NCI-H1436 (cell line): Measurements from ENCODE around the gene DCST2.

Experiments used
- DNase-seq: peaks from one replicate; lab custom pipeline; 2025; lab: John Stamatoyannopoulos, UW

Gene DCST2

DNA sequence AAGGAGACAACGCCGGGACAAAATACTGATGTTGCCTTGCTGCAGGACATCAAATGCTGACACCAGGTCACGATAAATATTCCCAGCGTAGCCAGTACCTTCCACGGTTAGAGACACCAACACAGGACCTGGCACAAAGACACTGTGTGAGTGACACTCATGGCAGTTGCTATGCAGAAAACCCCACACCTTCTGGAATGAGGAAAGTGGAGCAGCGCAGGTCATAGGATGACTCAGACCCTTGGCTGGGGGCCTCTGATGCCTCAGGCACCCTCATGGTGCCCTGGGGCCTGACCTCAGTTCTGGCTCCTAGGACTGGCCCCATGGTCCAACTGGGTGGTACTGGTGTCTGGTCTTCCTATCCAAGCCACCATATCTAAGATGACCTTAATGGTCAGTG, 7.0 kb downstream of the DCST2 start:
- DNase-seq, result no peak

DNA sequence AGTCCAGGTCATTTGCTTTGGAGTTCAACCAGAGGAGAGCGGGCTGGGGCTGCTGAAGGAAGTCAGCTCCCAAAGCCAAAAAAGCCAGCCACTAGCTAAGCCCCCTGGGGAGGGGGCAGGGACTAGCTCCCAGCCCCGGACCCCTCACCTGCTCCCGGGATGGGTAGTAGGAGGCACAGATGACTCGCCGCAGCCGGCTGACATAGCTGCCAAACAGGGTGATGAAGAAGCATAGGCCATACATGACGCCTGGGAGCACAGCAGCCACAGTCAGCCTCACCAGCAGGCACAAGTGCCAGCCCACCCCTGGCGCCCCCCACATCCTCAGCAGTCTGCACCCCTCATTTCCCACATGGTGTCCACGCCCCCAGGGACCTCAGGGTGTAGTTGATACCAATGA, 7.4 kb downstream of the DCST2 start:
- no peak for DNase-seq

DNA sequence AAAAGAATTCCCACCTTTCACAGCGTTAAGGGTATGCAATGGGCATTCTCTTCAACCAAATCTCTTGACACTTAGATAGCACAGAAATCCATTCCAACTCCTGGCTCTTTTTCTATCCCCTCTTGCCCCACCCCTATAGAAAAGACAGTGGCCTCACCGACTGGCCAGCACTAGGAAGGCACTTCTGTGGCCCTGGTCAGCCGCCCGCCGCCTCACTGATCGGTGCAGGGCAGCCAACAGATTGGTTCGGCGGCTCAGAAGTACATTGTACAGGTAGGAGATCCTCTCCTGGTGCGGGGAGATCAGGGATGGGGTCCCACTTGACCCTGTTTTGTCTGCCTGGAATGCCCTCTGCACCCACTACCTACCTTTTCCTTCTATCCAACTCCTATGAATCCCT, 9.3 kb downstream of the DCST2 start:
- DNase-seq, result no peak

DNA sequence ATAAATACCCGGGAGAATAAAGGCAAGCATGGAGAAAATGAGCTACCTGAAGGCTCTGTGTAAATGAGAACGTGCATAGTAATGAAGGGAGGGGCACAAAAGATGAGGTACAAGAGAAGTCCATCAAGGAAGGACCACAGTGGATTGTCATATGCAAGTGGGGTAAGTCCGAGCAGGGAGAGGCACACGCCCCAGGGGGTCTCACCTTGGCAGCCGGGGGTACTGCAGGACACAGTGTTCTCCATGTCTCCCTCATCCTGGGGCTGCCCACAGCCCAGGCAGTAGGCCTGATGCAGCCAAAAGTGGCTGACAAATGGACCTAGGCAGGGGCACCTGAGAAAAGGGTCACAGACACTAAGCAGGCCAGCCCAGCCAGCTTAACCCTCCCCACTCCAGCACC, 10.0 kb downstream of the DCST2 start:
- no peak for DNase-seq

DNA sequence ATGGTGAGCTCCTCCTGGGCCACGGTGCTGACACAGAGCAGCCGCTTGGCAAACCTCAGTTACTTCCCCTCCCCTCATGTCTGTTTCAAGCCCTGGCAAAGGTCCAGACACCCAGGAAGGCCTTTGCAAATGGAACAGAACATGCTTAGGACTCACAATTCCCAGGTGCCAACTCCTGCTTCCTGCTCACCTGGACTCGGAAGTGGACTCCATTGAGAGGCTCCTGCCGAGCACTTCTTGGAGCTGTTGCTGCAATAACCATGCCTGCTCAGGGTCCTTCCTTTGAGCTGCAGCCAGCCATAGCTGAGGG, 10.7 kb downstream of the DCST2 start:
- no peak for DNase-seq

DNA sequence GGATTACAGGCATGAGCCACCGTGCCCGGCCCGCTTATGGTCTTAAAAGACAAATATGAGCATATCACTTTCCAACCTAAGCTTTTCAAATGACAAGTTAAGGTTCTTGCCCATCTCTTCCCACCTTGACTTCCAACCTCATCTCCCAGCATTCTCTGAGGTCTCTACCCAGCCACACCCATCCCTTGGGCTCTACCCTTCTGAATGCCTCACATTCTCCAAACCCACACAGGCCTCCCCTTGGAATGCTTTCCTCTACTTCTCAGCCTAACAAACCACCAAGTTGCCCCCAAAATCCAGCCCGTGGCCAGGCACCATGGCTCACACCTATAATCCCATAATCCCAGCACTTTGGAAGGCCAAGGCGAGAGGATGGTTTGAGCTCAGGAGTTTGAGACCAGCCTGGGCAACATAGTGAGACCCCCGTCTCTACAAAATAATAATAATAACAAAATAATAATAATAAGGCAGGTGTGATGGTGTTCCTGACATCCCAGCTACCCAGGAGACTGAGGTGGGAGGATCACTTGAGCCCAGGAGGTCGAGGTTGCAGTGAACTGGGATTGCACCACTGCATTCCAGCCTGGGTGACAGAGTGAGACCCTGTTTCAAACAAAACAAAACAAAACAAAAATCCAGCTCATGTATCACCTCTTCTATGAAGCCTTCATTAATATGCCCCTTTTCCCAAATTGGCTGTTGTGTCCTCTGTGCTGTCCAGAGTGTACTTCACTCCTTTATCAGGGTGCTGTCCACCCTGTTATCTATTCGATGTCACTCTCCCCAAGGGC, 11.2 kb downstream of the DCST2 start:
- no peak for DNase-seq

DNA sequence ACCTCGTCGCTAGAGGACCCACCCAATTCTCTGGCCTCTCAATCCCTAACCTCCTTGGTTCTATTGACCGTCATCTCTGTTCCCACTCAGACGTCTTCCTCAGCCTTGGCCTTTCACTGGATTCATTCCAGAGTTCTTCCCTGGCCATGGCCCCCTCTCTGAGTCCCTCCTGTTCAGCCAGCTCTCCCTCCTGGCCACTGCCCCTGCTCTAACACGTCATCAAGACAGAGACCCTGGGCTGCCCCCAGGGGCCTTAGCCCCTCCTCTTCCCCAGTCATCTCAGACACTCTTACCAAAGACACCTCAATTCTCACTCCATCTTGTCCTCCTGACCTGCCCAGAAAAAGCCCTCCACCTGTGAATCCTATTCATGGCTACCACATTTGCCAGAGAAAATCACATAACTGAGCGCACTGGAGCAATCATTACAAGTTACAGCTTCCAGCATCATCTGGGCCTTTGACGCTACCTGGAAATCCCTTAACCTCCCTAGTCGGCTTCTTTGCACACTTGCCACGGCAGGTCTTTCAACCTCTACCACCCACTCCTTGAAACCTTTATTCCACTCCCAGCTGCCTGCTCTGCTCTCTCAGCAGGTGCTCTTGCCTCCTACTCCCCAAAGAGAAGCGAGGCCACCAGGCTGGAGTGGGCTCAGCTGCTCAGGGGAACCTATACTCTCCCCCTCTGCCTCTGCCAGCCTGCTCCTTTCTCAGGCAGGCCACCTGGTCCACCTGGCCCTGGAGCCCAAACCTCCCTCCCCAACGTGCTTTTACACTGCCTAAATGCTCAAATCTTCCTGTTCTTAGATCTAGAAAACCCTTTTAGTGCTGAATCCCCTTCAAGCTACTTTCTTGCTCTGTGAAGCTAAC, 14.0 kb downstream of the DCST2 start:
- no peak for DNase-seq

DNA sequence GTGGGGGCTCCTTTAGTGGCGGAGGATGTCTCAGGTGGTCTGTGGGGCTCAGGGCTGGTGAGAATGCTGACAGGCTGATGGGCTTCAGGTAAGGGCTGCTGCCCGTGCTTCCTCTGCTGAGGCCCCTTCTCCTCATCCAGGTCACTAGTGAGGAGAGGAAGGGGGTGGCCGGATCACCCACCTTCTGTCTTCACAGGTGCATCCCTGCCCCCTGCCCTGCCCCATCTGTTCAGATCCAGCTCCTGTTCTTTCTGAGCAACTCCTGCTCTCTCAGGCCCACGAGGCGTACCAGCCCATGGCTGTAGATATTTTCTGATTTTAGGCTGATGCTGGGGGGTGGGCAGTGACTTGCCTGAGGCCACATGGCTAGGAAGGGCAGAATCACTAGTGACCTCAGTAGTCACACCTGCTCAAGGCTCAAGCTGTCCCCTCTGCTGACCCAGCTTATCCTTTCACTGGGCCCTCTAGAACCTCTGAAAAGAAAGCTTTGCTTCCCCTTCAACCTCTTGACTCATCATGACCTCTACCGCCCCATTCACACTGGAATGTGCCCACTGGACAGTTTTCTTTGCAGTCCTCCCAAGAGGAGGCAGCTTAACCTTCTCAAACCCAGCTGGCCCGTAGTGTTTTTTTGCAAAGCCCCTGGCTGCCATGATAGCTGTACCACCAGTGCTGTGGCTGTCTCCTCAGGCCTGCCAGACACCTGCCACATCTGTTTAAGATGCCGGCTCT, 14.8 kb downstream of the DCST2 start:
- no peak for DNase-seq

DNA sequence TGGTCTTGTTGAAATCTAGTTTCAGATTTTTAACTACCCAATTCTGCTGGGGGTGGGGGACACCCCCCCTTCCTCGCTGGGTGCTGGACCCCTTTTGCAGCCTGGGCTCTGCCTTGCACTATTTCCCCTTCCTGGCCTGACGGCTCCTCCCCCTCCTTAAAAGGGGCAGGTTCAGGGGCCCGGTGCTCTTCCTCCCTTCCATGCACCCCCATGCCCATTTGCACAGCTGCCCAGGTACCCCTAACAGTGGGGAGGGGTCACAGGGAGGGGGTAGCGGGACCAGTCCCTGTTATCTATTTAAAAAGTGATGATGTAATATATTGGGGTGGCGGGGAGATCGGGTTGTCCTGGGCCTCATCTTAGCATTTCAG, 15.7 kb downstream of the DCST2 start:
- DNase-seq, result no peak

DNA sequence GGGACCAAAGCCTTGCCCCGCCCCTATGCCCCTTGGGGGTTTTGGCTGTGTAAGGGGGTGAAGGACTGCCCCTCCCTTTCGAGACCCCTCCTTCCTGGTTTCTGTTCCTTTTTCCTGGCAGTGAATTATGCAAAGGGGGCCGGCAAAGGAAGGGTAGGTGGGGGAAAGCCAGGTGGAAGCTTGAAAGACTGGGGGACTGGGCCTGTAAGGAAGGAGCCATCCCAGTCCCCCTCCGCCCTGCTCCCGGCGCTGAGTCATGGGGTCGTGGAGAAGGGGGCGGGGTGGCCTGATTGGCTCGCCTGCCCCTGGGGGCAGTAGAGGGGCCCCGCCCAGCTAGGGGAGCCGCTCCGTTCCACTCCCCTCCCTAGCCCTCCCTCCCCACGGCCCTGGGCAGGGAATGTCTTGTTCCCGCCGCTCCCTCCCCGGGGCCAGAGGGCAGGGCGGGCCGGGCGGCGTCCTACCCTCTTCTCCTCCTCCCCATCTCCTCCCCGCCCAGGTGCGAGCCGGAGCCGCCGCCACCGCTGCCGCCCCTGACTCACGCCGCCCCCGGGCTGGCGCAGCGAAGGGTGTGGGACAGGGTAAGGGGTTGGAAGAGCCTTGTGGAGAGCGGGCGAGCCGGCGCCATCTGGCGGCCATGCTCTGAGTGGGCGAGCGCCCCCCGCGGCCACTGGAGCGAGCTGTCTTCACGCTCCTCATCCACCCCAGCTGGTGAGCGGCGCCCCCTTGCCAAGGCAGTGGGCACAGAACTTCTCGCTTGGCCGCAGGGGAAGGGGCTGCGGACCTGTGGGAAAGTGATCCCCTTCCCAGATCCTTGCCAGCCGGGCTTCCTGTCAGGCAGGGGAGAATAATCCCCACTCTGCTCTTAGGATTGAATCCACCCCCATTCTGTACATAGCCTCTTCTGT, 16.3 kb downstream of the DCST2 start:
- peak; percentile 86 for DNase-seq

DNA sequence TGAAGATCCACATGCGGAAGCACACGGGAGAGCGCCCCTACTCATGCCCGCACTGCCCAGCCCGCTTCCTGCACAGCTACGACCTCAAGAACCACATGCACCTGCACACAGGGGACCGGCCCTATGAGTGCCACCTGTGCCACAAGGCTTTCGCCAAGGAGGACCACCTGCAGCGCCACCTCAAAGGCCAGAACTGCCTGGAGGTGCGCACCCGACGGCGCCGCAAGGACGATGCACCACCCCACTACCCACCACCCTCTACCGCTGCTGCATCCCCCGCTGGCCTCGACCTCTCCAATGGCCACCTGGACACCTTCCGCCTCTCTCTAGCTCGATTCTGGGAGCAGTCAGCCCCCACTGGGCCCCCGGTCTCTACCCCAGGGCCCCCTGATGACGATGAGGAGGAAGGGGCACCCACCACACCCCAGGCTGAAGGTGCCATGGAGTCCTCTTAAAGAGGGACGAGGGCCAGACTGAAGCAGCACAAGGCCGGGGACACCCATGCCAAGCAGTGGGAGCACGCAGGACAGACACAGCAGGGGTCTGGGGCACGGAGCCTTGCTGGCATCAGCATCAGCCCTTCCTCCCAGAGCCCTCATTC, 17.2 kb downstream of the DCST2 start:
- DNase-seq, result no peak

DNA sequence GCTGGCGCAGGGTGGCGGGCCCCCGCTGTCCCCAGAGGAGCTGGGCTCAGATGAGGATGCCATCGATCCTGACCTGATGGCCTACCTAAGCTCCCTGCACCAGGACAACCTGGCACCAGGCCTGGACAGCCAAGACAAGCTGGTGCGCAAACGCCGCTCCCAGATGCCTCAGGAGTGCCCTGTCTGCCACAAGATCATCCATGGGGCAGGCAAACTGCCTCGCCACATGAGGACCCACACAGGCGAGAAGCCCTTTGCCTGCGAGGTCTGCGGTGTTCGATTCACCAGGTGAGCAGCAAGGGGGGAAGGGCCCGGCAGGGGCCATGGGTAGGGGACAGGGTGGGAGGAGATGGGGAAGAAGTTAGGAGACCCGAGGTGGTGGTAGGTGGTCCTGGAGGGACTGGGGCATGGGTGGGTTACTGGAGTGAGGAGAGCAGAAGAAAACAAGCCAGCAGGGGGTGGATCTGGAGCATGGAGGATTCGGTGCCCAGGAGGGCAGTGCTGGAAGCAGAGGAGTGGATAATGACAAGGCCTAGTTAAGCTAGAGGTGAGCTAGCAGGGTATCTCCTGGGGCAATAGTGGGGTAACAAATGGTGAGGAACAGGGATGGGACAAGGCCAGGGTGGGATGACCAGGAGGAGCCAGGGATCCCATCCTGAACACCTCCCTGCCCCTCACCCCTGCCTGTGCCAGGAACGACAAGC, 17.9 kb downstream of the DCST2 start:
- DNase-seq, result no peak

DNA sequence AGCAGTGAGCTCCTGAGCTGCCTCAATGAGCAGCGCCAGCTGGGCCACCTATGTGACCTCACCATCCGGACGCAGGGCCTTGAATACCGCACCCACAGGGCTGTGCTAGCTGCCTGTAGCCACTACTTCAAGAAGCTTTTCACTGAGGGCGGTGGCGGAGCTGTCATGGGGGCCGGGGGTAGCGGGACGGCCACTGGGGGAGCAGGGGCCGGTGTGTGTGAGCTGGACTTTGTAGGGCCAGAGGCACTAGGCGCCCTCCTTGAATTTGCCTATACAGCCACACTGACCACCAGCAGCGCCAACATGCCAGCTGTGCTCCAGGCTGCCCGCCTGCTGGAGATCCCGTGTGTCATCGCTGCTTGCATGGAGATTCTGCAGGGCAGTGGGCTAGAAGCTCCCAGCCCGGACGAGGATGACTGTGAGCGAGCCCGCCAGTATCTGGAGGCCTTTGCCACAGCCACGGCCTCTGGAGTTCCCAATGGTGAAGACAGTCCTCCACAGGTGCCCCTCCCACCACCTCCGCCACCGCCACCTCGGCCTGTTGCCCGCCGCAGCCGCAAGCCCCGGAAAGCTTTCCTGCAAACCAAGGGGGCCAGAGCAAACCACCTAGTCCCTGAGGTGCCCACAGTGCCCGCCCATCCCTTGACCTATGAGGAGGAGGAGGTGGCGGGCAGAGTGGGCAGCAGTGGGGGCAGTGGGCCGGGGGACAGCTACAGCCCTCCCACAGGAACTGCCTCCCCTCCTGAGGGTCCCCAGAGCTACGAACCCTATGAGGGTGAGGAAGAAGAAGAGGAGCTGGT, 18.7 kb downstream of the DCST2 start:
- no peak for DNase-seq

DNA sequence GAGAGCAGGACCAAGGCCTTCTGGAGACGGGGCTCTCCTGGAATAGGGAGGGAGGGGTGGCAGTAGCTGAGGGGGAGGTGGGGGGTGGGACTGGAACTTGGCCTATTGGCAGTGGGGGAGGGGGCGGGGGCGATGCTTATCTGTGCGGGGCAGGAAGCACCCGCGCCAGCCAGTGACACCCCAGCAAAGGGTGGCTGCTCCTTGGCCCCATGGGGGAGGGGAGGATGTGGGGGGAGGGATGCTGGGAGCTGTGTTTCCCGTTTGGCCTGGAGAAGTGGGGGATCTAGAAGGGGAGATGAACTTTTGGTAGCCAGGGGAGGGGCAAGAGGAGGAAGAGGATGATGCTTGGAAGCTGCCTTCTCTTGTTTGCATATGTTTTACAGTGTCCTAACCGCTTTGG, 19.9 kb downstream of the DCST2 start:
- DNase-seq, result no peak

DNA sequence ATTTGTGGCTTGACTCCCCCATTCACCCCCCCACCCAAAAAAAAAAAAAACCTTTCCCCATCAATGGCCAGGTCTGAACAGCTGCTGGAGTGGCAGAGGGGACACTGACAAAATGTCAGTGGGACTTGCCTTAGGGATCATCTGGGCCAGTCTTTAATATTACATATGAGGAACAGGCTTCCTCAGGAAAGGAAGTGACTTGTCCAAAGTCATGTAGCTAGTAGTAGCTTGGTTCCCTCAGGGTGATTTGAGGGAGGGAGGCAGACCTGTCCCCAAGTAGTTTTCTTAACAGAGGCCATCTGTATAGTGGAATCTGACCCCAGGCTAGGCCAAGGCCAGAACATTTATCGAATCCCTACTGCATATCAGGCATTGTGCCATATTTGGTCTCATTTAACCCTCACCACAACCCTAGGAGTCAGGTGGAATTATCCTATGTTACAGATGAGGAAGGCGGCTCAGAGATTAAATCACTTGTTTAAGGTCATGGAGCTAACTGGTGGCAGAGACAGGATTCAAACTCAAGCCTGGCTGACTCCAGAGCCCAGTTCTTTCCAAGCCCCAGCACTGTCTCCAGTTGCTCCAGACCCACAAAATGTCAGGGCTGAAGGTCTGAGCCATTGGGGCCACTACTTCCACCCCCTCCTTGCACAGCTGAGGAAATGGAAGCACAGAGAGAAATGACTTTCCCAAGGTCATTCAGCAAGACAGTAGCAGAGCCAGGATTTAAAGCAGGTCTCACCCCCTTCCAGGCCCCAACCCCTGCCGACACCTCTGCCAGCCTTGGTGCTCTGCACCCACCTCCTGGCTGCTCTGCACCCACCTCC, 20.6 kb downstream of the DCST2 start:
- DNase-seq, result no peak

DNA sequence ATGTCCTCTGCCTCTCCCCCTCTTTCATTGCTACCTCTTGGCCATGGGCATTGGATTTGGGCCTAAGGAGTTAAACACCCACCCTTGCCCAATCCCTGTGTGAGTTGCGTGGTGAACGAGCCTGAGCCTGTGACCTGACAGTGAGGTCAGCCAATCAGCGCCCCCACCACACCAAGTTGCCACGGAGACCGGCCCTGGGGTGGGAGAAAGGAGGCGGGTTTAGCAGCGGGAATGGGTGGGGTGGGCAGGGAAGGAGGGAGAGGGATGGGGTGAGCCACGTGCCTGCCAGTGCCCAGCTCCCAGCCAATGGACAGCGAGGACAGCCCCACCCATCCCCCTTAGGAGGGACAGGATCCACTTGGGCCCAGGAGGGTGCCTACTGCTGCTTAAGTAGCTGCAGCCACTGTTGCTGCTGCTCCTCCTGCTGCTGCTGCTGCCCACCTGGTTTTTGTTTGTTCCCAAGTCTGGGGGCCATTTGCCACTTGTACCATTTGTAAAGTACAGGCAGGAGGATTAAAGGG, 21.5 kb downstream of the DCST2 start:
- DNase-seq, result peak; percentile 65

DNA sequence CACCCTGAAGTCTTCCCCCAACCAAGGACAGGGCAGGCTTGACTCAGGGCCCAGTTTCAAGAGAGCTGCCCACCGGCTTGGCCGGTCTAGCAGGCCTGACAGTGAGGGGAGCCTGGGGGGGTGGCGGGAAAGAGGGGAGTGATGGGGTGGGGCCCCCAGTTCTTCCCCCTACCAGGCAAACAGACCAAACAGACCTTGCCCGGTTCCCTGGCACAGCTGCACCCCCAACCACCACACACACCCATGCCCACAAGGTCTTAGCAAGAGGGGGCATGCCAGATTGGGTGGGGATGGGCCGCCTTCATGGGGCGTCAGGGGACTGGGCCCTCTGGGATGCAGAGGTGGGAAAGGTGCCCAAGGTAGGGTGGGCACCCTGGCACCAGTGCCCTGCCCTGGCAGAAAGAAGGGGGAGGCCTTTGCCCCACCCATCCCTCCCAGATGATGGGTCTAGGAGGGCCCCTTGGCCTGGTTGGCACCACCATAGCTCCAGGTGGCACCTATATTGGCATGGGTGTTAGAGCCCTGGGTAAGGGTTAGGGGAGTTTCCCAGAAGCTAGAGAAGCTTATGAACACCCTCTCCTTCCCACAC, 22.1 kb downstream of the DCST2 start:
- no peak for DNase-seq

DNA sequence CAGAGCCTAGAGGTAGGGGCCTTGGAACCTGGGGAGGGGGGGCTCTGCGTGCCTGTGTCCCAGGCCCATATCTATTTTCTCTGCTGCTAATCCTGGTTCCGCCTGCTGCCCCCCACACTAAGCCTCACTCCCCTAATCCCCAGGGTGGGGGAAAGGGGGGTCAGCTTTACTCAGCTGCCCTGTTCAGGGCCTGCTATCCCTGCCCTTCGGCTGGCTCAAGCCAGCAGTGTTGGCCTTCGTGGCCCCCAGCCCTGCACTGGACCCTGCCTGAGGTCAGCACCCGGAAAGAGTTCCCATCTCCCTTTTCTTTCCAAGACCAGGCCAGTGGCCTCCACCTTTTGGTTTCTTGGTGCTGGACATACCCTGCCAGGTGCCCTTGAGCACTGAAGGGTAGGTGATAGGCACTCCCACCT, 22.6 kb downstream of the DCST2 start:
- DNase-seq, result no peak
